ENCODE results near the gene PTGES2.
"Not testable (repeated sequence)": the region's sequence is repeated elsewhere in the genome, so short reads cannot be mapped to it uniquely, and the experiment has no call there.

PTGES2 gene

GRCh38 chr9:128139621-128140020 is 12.1 kb upstream of the PTGES2 start:
- in situ Hi-C loops (cut with MboI; ENCODE audit: low sequenced_read_pairs), result no loop called here

GRCh38 chr9:128138001-128138400 is 10.5 kb upstream of the PTGES2 start:
- in situ Hi-C loops (cut with MboI; ENCODE audit: low sequenced_read_pairs), result no loop called here

- in situ Hi-C loops (cut with MboI; ENCODE audit: low sequenced_read_pairs), result no loop called here
Observed at GRCh38 chr9:128136816-128137793, 9.6 kb upstream of the PTGES2 start.

GRCh38 chr9:128135561-128135960 is 8.0 kb upstream of the PTGES2 start:
- in situ Hi-C loops (cut with MboI; ENCODE audit: low sequenced_read_pairs), result not testable (repeated sequence)

GRCh38 chr9:128132139-128132538 is 4.6 kb upstream of the PTGES2 start:
- in situ Hi-C loops (cut with MboI; ENCODE audit: low sequenced_read_pairs), result not testable (repeated sequence)

GRCh38 chr9:128131346-128131745 is 3.8 kb upstream of the PTGES2 start:
- in situ Hi-C loops (cut with MboI; ENCODE audit: low sequenced_read_pairs), result not testable (repeated sequence)

- in situ Hi-C loops (cut with MboI; ENCODE audit: low sequenced_read_pairs), result not testable (repeated sequence)
Observed at GRCh38 chr9:128130651-128131050, 3.1 kb upstream of the PTGES2 start.

- in situ Hi-C loops (cut with MboI; ENCODE audit: low sequenced_read_pairs), result not testable (repeated sequence)
Observed at GRCh38 chr9:128129976-128130590, 2.6 kb upstream of the PTGES2 start.

GRCh38 chr9:128128836-128129590 is 1.5 kb upstream of the PTGES2 start:
- in situ Hi-C loops (cut with MboI; ENCODE audit: low sequenced_read_pairs), result no loop called here

GRCh38 chr9:128127990-128128835 is 684 bp upstream of the PTGES2 start:
- in situ Hi-C loops (cut with MboI; ENCODE audit: low sequenced_read_pairs), result no loop called here

- in situ Hi-C loops (cut with MboI; ENCODE audit: low sequenced_read_pairs), result no loop called here
Observed at GRCh38 chr9:128125580-128126354, 1.8 kb downstream of the PTGES2 start.

- in situ Hi-C loops (cut with MboI; ENCODE audit: low sequenced_read_pairs), result no loop called here
Observed at GRCh38 chr9:128124873-128125579, 2.5 kb downstream of the PTGES2 start.

GRCh38 chr9:128124451-128124850 is 3.1 kb downstream of the PTGES2 start:
- in situ Hi-C loops (cut with MboI; ENCODE audit: low sequenced_read_pairs), result no loop called here

GRCh38 chr9:128123451-128124080 is 4.0 kb downstream of the PTGES2 start:
- in situ Hi-C loops (cut with MboI; ENCODE audit: low sequenced_read_pairs), result no loop called here

- in situ Hi-C loops (cut with MboI; ENCODE audit: low sequenced_read_pairs), result no loop called here
Observed at GRCh38 chr9:128122809-128123175, 4.7 kb downstream of the PTGES2 start.

- in situ Hi-C loops (cut with MboI; ENCODE audit: low sequenced_read_pairs), result no loop called here
Observed at GRCh38 chr9:128121924-128122808, 5.4 kb downstream of the PTGES2 start.

- in situ Hi-C loops (cut with MboI; ENCODE audit: low sequenced_read_pairs), result no loop called here
Observed at GRCh38 chr9:128121466-128121810, 6.1 kb downstream of the PTGES2 start.
